ENCODE results near the gene UGT8. TPM values are rescaled to one million over a fixed set of nuclear protein-coding genes. Genes with fewer than 3 reads are reported as not detected.

UGT8 gene, protein sequence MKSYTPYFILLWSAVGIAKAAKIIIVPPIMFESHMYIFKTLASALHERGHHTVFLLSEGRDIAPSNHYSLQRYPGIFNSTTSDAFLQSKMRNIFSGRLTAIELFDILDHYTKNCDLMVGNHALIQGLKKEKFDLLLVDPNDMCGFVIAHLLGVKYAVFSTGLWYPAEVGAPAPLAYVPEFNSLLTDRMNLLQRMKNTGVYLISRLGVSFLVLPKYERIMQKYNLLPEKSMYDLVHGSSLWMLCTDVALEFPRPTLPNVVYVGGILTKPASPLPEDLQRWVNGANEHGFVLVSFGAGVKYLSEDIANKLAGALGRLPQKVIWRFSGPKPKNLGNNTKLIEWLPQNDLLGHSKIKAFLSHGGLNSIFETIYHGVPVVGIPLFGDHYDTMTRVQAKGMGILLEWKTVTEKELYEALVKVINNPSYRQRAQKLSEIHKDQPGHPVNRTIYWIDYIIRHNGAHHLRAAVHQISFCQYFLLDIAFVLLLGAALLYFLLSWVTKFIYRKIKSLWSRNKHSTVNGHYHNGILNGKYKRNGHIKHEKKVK
- total RNA-seq (42.2 TPM), polyA plus RNA-seq (ENCODE audit: insufficient read depth, low read depth, low replicate concordance) (20.0 TPM)
- long read RNA-seq, donor 1, full-length matches to known transcripts, result 6 of 19 reads
- long read RNA-seq, donor 1, partial matches to known transcripts, result 13 of 19 reads
- long read RNA-seq, donor 1, other reads (novel, unspliced or antisense), result 0 of 19 reads
- long read RNA-seq, donor 2, full-length matches to known transcripts, result 7 of 17 reads
- long read RNA-seq, donor 2, partial matches to known transcripts, result 10 of 17 reads
- long read RNA-seq, donor 2, other reads (novel, unspliced or antisense), result 0 of 17 reads
- long read RNA-seq, donor 3, full-length matches to known transcripts, result 18 of 43 reads
- long read RNA-seq, donor 3, partial matches to known transcripts, result 25 of 43 reads
- long read RNA-seq, donor 3, other reads (novel, unspliced or antisense), result 0 of 43 reads
- long read RNA-seq, donor 4, full-length matches to known transcripts, result 9 of 37 reads
- long read RNA-seq, donor 4, partial matches to known transcripts, result 28 of 37 reads
- long read RNA-seq, donor 4, other reads (novel, unspliced or antisense), result 0 of 37 reads
- long read RNA-seq, donor 5, result 0 reads
- long read RNA-seq, donor 6, full-length matches to known transcripts, result 12 of 41 reads
- long read RNA-seq, donor 6, partial matches to known transcripts, result 29 of 41 reads
- long read RNA-seq, donor 6, other reads (novel, unspliced or antisense), result 0 of 41 reads
- long read RNA-seq, donor 7, full-length matches to known transcripts, result 29 of 53 reads
- long read RNA-seq, donor 7, partial matches to known transcripts, result 7 of 53 reads
- long read RNA-seq, donor 7, other reads (novel, unspliced or antisense), result 17 of 53 reads
- long read RNA-seq, donor 8, full-length matches to known transcripts, result 8 of 34 reads
- long read RNA-seq, donor 8, partial matches to known transcripts, result 26 of 34 reads
- long read RNA-seq, donor 8, other reads (novel, unspliced or antisense), result 0 of 34 reads
- long read RNA-seq, donor 9, full-length matches to known transcripts, result 11 of 23 reads
- long read RNA-seq, donor 9, partial matches to known transcripts, result 12 of 23 reads
- long read RNA-seq, donor 9, other reads (novel, unspliced or antisense), result 0 of 23 reads
- long read RNA-seq, donor 10, full-length matches to known transcripts, result 6 of 17 reads
- long read RNA-seq, donor 10, partial matches to known transcripts, result 11 of 17 reads
- long read RNA-seq, donor 10, other reads (novel, unspliced or antisense), result 0 of 17 reads

- no peaks in the 10 kb centered on the region for H3K4me1 ChIP-seq (ENCODE audit: control insufficient read depth in 2 of 3, insufficient read depth in 2 of 3, low read depth in 1 of 3, low read length in 3 of 3)
- H3K27me3 ChIP-seq (ENCODE audit: control insufficient read depth, insufficient read depth, low read length), result peaks cover 3% of the 10 kb centered on the region
- FAIRE-seq, result no peak
- peak; percentile 77 to 91 (median 83) for DNase-seq
- peak within 1 kb of the TSS; percentile 45 to 69 (median 62) for H3K9ac ChIP-seq (ENCODE audit: low read length in 3 of 3)
- intact Hi-C loops (cut with DNase I), result no loop called here
- H3K36me3 ChIP-seq (ENCODE audit: control insufficient read depth in 2 of 3, insufficient read depth in 3 of 3, low read length in 3 of 3), result no peaks in the 10 kb centered on the region
- H3K4me3 ChIP-seq (ENCODE audit: low read length in 3 of 3), result peak within 1 kb of the TSS; percentile 63 to 77 (median 77)
- H3K27ac ChIP-seq (ENCODE audit: low read depth in 2 of 2, low read length in 2 of 2), result peak within 1 kb of the TSS; percentile 82 to 91
- H3K9me3 ChIP-seq (ENCODE audit: control insufficient read depth in 2 of 3, insufficient read depth in 1 of 3, low read length in 3 of 3), result no peaks in the 10 kb centered on the region
- no peak for TF ChIP-seq CTCF (IDR thresholded peaks at IDR 0.05; ENCODE audit: borderline replicate concordance, extremely low read depth, insufficient read depth)
Observed at GRCh38 chr4:114598191-114599121, at the start of gene UGT8. TSS of gene UGT8 (plus strand) at chr4:114598807. CDS start at chr4:114622881, 24,074 bp downstream.

GRCh38 chr4:114549638-114550037 is 49.0 kb upstream of the UGT8 start:
- no peak for FAIRE-seq
- no peaks in the 10 kb centered on the region for H3K27me3 ChIP-seq (ENCODE audit: control insufficient read depth, insufficient read depth, low read length)
- no peak for DNase-seq
- H3K9ac ChIP-seq (ENCODE audit: low read length in 3 of 3), result no peak overlapping the region
- TF ChIP-seq CTCF (IDR thresholded peaks at IDR 0.05; ENCODE audit: borderline replicate concordance, extremely low read depth, insufficient read depth), result no peak
- intact Hi-C loops (cut with DNase I), result no loop called here
- H3K4me3 ChIP-seq (ENCODE audit: low read length in 3 of 3), result no peak overlapping the region
- H3K4me1 ChIP-seq (ENCODE audit: control insufficient read depth in 2 of 3, insufficient read depth in 2 of 3, low read depth in 1 of 3, low read length in 3 of 3), result no peaks in the 10 kb centered on the region
- no peaks in the 10 kb centered on the region for H3K36me3 ChIP-seq (ENCODE audit: control insufficient read depth in 2 of 3, insufficient read depth in 3 of 3, low read length in 3 of 3)
- H3K9me3 ChIP-seq (ENCODE audit: control insufficient read depth in 2 of 3, insufficient read depth in 1 of 3, low read length in 3 of 3), result no peaks in the 10 kb centered on the region
- no peak overlapping the region for H3K27ac ChIP-seq (ENCODE audit: low read depth in 2 of 2, low read length in 2 of 2)

All from kidney (tissue), 22 donors.